IPS DF 6.9 (cell line): ENCODE measurements around the gene ZNF490.

Source experiments
- DNase-seq: peaks from one replicate; pipeline ENCODE4 v3.0.0-alpha.2; 2013; ENCODE audit warnings: low read depth, low spot score
- H3K27ac ChIP-seq: one replicate; pipeline ENCODE4 v1.5.1; 2013; ENCODE audit warnings: low read length, control low read depth
- H3K27me3 ChIP-seq: 2 replicates; pipeline ENCODE4 v1.6.1; 2013; ENCODE audit warnings: mild to moderate bottlenecking, low read length; ENCODE audit not compliant: control insufficient read depth, insufficient read depth
- H3K36me3 ChIP-seq: 2 replicates; pipeline ENCODE4 v1.6.1; 2013; ENCODE audit warnings: low read length; ENCODE audit not compliant: control insufficient read depth, insufficient read depth
- H3K4me1 ChIP-seq: 2 replicates; pipeline ENCODE4 v1.6.1; 2013; ENCODE audit warnings: low read length; ENCODE audit not compliant: control insufficient read depth, insufficient read depth
- H3K4me3 ChIP-seq: 2 replicates; pipeline ENCODE4 v1.5.1; 2013; ENCODE audit warnings: mild to moderate bottlenecking, low read length
- H3K9me3 ChIP-seq: 2 replicates; pipeline ENCODE4 v1.6.1; 2013; ENCODE audit warnings: low read length, inconsistent platforms; ENCODE audit not compliant: control insufficient read depth, insufficient read depth
- WGBS: extraction: QIAGEN DNeasy Blood & Tissue Kit; methylation state at CpG from one replicate; pipeline ENCODE4 v1.1.7; 2013; ENCODE audit warnings: mixed read lengths, missing lambda C conversion rate; ENCODE audit not compliant: insufficient read length, insufficient coverage; 5-methylcytosine and 5-hydroxymethylcytosine counted together

Gene ZNF490

DNA sequence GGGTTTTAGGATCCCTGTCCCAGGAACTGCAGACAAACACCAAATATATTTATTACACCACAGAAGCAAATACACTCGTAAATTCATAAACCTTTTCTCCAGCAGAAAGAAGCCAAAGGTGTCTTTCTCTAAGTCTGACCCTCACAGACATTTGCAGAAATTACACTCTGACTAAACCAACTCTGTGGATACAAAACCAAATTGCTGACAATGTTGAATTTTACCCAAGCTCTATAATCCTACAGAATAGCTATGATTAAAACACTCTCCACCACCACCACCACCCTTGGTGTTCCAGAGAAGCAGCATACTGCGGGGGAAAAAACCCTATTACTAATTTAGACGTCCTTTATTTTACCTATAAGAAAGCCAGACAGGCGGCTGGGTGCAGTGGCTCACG lies 64.5 kb downstream of the ZNF490 start:
- WGBS, result no CpG with 5 or more reads among the region's 5 CpGs
- DNase-seq, result no peak
- Histone ChIP-seq H3K9me3 (no peaks in the 10 kb centered on the region), H3K4me1 (no peaks in the 10 kb centered on the region), H3K4me3 (no peak overlapping the region), H3K36me3 (no peaks in the 10 kb centered on the region), H3K27ac (no peak overlapping the region), H3K27me3 (no peaks in the 10 kb centered on the region)

DNA sequence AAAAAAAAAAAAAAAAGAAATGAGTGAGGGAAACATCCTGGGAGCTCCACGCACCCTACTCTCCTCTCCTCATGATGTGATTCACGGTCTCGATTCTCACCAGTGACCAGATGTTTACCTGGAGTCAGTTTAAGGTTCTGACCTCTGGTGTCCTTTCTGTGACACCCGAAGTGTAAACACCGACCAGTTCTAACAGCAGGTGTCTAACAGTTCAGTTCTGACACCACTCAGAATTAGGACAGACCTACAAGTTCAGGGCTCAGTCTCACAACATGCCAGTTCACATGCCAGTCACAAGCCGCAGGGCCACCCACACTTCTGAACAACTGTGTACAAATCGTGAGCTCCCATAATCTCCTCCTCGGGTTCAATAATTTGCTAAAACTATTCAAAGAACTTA lies 65.3 kb downstream of the ZNF490 start:
- WGBS, result no CpG with 5 or more reads among the region's 8 CpGs
- no peaks in the 10 kb centered on the region for H3K27me3 ChIP-seq
- H3K4me3 ChIP-seq, result no peak overlapping the region
- H3K9me3 ChIP-seq, result no peaks in the 10 kb centered on the region
- H3K36me3 ChIP-seq, result no peaks in the 10 kb centered on the region
- no peak overlapping the region for H3K27ac ChIP-seq
- no peak for DNase-seq
- no peaks in the 10 kb centered on the region for H3K4me1 ChIP-seq

DNA sequence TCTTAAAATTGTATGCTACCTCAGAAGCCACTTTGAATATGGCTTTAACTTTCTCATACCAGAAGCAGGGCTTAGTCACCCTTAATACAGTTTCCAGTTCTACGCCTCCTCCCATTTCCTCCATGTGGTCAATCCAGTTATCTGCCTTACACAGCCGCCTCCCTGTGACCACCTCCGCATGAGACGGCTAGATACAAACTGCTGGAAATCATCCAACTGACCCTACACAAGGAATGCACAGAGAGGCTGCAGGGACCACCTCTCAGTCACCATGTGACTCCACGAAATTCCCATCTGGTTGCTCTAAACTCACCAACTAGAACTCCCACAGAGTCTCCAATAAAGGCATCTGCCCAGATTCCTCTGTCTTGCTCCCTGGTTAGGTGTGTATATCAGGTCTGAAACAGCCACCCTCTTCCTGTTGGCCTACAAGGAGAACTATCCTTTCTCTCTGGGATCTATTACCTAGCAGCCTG lies 66.2 kb downstream of the ZNF490 start:
- H3K36me3 ChIP-seq, result no peaks in the 10 kb centered on the region
- no peaks in the 10 kb centered on the region for H3K27me3 ChIP-seq
- no peaks in the 10 kb centered on the region for H3K9me3 ChIP-seq
- H3K4me1 ChIP-seq, result no peaks in the 10 kb centered on the region
- no peak for DNase-seq
- no peak overlapping the region for H3K4me3 ChIP-seq
- WGBS, result no CpG with 5 or more reads among the region's 5 CpGs
- no peak overlapping the region for H3K27ac ChIP-seq

DNA sequence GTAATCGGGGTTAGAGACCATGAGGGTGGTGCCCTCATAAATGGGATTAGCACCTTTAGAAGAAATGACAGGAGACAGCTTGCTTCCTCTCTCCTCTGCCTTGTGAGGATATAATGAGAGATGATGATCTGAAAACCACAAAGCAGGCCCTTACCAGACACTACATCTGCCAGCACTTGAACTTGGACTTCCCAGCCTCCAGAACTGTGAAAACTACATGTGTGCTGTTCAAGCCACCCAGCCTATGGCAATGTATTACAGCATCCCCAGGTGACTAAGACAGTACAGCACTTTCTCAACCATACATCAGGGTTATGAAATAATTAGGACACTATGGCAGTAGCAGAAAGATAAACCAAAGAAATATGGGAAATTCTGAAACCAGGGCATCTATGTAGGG lies 66.8 kb downstream of the ZNF490 start:
- DNase-seq, result no peak
- Histone ChIP-seq H3K27ac (no peak overlapping the region), H3K4me3 (no peak overlapping the region), H3K27me3 (no peaks in the 10 kb centered on the region), H3K4me1 (no peaks in the 10 kb centered on the region), H3K36me3 (no peaks in the 10 kb centered on the region), H3K9me3 (no peaks in the 10 kb centered on the region)
- whole genome bisulfite sequencing, result no CpG with 5 or more reads among the region's 1 CpG
